HG02678 (cell line): ENCODE results near the gene KCTD17.

Experiments
- ATAC-seq: cut with Tn5 transposase; IDR thresholded peaks from one replicate; pipeline ENCODE4 v1.9.1; 2021; ENCODE audit warnings: mild to moderate bottlenecking, moderate library complexity; ENCODE audit not compliant: unreplicated experiment

Gene KCTD17

DNA sequence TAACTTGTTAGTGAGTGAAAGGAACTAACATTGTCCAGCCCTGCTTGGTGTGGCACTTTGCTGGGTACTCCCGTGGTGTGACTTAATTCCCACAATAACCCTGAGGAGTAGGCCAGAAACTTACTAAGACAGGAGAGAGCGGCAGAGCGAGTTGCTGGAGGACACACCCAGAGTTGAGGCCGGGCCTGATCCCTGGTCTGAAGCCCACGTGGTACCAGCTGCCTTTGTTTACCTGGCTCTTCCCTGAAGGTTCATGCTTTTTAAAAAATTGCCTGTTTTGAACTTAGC, 31.4 kb upstream of the KCTD17 start:
- no peak for ATAC-seq

DNA sequence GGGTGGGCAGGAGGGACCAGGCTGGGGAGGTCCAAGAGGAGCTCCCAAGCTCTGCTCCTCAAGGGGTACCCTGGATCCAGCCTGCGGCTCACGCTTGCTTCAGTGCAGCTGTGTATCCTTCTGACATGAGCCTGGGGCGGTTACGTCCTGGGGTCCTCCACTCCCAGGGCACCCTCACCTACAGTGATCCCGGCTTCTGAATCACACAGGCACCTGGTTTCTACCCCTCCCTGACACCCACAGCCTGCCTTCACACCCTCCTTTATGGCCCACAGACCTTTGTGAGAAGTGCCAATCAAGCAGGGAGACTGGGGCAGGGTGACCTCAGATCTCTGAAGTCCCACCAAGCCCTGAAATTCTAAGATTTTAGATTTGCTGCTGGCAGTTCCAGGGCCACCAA, 30.5 kb upstream of the KCTD17 start:
- no peak for ATAC-seq

- no peak for ATAC-seq
Measured at GRCh38 chr22:37021710-37022482, 29.6 kb upstream of the KCTD17 start.

DNA sequence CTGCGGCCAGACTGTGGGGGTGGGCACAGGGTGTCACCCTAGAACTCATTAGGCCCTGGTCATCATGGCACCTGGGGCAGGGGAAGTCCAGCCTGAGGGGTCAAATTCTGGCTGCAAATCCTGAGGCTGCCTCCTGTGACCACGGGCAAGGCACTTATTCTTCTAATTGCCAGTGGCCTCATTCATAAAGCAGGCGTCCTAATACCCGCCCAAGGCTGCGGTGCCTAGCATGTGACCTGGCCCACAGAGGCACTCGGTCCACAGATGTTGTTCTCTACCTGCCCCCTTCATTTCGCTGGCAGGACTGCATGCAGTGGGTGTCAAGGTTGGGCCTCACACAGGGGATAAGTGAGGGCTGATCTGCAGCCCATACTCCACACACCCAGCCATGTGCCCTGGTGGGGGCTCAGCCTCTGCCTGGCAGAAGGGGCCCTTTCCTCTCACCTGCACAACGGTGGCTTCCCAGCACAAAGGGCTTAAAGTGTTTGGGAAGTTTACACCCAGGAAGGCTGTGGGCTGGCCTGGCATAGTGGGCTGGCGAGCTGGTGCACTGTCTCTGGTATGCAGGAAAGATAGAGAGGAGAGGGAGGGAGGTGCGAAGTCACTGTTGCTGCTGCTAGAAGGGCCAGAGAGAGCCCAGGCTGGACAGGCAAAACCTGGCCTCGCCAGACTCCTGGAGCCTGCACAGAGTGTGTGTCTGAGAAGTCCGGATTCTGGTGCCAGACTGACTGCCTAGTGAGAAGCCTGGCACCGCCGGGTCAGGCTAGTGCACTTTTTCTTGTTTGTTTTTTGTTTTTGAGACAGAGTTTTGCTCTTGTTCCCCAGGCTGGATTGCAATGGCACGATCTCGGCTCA, 28.8 kb upstream of the KCTD17 start:
- no peak for ATAC-seq

- ATAC-seq = no peak
Measured at GRCh38 chr22:37023743-37024338, 27.7 kb upstream of the KCTD17 start.

GRCh38 chr22:37024339-37025157, 27.0 kb upstream of the KCTD17 start:
- ATAC-seq = no peak

- no peak for ATAC-seq
Measured at GRCh38 chr22:37025500-37026070, 26.0 kb upstream of the KCTD17 start.

DNA sequence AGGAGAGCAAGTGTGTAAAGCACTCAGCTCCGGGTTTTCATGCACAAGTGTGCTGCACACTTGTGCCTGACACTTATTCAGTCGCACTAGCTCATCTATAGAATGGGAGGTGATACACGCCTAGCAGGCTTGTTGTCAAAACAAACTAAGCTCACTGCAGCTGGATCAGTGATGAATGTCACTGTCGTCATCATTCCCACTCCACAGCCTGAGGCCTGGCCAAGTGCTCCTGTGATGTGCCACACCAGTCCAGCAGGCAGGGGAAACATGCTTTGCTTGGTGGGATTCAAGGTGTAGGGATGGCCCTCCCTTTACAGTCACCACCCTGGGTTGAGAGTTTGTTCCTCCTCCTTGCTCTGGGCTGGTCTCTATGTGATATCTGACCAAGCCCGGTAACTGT, 25.2 kb upstream of the KCTD17 start:
- no peak for ATAC-seq

GRCh38 chr22:37027556-37027955, 24.0 kb upstream of the KCTD17 start:
- no peak for ATAC-seq

DNA sequence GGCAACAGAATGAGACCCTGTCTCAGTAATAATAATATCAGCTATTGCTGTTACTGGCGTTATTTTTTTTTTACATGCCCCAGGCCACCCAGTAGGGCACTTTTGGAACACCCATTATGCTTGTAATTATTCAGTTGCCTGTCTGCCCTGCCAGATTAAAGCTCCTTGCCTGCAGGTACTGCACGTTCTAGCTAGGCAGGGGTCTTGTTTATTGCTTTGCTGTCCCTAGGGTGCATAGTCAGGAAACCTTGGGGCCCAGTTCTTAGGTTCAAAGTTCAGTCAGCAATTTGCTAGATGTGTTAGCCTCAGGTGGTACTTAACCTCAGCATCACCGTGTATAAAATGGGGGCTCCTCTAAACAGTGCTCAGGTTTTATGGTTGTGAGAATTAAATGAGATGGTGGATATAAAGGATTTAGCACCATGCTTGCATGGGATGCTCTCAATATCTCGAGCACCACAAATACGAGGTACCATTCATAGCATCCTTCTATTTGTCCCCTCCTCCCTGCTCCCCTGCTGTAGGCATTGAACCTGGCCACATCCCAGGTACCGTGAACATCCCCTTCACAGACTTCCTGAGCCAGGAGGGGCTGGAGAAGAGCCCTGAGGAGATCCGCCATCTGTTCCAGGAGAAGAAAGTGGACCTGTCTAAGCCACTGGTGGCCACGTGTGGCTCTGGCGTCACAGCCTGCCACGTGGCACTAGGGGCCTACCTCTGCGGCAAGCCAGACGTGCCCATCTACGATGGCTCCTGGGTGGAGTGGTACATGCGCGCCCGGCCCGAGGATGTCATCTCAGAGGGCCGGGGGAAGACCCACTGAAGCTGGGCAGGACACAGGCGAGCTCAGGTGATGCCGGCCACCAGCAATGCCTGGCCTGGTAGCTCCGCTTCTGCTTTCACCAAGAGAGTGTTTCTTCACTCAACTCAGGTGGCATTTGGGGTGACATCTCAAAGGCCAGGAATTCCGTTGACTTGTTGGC, 22.6 kb upstream of the KCTD17 start:
- ATAC-seq = no peak

- ATAC-seq = no peak
Measured at GRCh38 chr22:37030560-37031281, 20.8 kb upstream of the KCTD17 start.

DNA sequence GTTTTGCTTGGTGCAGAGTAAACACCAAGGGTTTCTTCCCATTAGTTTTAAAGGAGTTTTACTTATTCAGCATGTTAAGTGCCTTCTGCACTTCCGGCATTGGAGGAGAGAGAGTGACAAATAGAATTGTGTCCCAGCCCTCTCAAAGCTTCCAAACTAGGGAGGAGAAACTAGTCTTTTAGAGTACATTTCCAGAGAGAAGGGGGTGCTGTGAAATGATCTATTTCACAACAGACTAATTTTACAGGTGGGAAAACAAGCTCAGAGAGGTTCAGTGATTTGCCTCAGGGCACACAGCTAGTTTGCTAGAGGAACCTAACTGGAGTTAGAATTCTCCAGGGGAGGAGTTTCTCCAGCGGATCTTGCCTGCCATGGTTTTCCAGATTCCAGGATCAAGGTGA, 19.4 kb upstream of the KCTD17 start:
- ATAC-seq = no peak

DNA sequence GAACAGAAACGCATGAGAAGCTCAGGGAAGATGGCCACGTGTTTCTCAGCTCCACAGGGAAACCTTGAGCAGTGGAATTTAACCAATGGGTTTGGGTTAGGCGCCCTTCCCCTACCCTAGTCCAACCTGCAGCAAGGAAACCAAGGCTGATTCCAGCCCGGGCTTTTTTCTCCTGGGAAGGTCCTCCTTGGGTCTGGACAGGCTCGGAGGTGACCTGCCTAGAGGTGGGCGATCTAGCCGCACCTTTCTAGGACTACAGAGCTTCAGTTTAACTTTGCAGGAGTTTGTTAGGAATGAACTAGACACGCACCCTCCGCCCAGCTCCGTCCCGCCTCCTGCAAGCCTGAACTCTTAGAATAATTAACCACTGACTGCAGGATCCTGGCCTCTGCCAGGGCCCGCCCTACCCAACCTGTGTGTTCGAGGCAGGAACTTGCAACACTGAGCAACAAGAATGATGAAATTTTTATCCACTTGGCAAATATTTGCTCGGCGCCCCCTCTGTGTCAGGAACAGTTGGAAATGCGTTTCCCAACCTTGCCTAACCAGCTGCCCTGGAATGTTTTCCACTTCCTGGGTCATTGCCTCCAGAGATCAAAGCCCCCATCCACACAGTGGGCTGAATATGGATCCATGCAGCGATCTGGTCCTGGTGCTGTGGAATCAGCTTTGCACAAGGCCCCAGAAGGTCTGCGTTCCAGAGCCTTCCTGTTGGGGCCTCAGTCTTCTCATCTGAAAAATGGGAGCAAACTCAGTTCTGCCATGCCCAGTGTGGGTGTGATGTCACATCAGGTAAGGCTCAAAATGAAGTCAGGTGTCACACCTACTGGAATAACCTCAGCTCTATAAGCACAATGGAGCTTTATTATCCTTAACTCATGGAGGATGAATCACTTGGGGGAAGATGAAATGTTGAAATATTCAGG, 18.7 kb upstream of the KCTD17 start:
- ATAC-seq = no peak

DNA sequence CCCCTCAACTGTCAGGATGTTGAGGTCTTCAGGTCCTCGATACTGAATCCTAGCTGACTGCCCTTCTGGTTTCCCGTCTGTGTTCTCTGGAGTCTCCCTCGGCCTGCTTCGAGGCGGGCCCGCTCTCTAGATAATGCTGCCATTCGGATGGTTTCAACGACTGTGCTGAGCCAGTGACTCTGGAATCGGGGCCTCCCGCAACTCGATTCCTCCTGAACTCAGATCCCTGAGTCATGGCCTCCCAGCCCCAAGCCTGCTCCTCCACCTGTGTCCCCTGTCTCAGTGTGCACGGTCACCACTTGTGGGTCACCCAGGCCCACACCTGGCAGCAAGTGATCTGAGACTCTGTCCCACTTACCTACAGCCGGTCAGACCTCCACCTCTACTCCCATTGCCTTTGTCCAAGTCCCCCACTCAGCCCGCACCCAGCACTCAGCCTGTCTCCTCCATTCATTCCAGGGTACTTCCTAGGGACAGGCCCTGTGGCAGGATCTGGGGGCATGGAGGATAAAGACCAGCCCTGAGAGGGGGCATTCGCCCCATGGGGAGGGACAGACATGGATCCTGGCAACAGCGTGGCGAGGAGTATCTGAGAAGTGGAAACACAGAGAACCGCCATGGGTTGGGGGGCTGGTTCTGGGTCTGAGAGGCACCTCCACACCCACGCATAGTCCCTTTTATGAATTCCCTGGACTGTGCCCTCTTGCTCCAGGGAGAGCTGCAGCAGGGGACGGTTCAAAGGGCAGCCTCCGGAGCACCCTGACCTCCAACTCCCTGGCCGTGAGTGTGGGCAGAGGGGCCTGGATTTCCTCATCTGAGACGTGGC, 17.7 kb upstream of the KCTD17 start:
- ATAC-seq = no peak

GRCh38 chr22:37036655-37037377, 14.7 kb upstream of the KCTD17 start:
- ATAC-seq = no peak

- ATAC-seq = no peak
Measured at GRCh38 chr22:37037669-37038068, 13.9 kb upstream of the KCTD17 start.
